NCI-H2107 treated with DMSO at 0.1 percent for 48 hours (cell line): Measurements from ENCODE around the gene GRM5.
"Not testable (repeated sequence)": the region's sequence is repeated elsewhere in the genome, so short reads cannot be mapped to it uniquely, and the experiment has no call there.

ENCODE experiments used
- DNase-seq: peaks from one replicate; lab custom pipeline; 2025; ENCODE audit not compliant: unreplicated experiment; lab: John Stamatoyannopoulos, UW

GRM5 gene

GRCh38 chr11:88552379-88553062, 513.3 kb downstream of the GRM5 start:
- no peak for DNase-seq

DNA sequence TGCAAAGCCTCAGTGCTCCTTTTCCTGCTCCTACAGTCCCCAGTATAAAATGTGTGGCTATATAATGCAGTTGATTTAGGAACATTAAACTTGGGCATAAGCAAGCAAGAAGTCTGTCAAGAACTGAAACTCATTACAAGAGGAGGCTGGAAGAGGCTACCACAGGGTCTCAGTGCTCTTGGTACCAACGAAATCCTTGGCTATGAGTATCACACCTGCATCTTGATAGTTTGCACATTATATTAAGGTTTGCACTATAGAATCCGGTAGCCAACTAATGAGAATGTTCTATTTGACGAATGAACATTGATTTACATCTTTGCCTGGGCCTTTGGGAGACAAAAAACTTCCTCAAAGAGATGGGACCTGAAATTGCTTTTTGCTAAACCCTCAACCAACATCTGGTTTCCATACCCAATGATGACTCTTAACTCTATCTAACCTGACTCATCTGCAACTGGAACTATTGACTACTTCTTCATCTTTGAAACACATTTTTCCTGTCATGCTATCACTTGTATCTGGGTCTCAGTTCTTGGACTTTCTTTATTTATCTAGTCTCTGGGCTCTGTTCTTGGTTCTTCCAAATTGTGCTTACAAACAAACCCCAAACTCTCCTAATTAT, 521.0 kb downstream of the GRM5 start:
- no peak for DNase-seq

DNA sequence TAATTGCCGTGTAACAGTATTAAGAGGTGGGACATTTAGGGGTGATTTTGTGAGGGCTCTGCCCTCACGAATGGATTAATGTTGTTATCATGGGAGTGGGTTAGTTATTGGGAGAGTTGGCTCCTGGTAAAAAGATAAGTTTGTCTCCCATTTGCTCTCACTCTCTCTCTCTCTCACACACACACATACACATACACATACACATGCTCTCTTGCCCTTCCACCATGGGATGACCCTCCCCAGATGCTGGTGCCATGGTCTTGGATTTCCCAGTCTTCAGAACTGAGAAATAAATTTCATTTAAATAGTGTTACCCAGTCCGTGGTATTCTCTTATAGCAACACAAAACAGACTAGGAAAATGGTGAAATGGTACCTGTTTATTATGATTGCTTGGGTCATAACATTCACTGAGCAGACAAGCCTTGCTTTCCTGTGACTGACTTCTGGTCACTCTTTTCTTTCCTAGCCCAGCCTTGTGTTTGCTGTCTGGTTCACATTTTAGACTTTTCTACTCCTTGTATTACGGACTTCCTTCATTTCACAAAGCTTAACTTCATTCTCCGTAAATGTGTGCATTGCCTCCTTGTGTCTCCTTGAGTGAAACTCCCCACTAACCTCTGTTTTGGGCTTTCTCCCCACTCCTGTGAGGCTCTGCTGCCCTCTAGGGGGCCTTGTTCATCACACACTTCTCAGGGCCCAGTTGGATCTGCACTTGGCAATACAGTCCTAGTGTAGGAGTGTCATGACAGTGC, 521.7 kb downstream of the GRM5 start:
- DNase-seq = no peak

- no peak for DNase-seq
Measured at GRCh38 chr11:88541006-88541405, 524.8 kb downstream of the GRM5 start.

- no peak for DNase-seq
Measured at GRCh38 chr11:88538098-88538497, 527.7 kb downstream of the GRM5 start.

GRCh38 chr11:88537613-88538012, 528.2 kb downstream of the GRM5 start:
- no peak for DNase-seq

DNA sequence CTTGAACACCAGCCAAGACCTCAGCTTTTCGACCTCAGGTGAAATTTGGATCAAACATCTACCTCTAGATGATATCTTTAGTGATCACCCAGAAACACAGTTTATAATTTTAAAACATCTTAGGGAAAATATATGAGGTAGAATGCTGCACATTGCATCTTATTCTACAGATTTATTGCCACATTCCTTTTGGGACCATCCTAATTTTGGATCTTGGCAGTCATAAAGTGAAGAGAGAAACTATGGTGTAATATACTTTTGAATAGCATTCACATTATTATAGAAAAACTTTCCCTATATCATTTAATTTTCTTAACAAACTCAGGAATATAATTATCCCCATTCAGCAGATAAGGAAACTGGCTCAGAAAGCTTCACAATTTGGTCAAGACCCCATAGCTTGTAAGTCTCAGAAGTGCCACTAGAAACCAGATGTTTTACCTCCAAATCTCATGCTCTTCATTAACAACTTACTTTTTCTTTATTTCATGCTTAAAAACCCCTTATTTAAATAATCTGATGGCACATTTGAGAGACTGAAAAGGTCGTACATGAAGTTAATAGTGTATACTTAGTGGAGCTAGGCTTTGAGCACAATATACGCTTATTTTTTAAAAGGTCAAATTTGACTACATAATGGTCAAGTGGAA, 529.0 kb downstream of the GRM5 start:
- no peak for DNase-seq

- DNase-seq = no peak
Measured at GRCh38 chr11:88535916-88536547, 529.8 kb downstream of the GRM5 start.

- no peak for DNase-seq
Measured at GRCh38 chr11:88535266-88535665, 530.5 kb downstream of the GRM5 start.

DNA sequence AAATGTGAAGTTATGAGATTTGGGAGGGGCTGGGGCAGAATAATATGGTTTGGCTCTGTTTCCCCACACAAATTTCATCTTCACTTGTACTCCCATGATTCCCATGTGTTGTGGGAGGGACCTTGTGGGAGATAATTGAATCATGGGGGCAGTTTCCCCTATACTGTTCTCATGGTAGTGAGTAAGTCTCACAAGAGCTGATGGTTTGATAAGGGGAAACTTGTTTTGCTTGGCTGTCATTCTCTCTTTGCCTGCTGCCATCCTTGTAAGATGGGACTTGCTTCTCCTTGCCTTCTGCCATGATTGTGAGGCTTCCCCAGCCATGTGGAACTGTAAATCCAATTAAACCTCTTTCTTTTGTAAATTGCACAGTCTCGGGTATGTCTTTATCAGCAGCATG, 531.1 kb downstream of the GRM5 start:
- not testable (repeated sequence) for DNase-seq

- DNase-seq = no peak
Measured at GRCh38 chr11:88534185-88534584, 531.6 kb downstream of the GRM5 start.

- no peak for DNase-seq
Measured at GRCh38 chr11:88533001-88533400, 532.8 kb downstream of the GRM5 start.

DNA sequence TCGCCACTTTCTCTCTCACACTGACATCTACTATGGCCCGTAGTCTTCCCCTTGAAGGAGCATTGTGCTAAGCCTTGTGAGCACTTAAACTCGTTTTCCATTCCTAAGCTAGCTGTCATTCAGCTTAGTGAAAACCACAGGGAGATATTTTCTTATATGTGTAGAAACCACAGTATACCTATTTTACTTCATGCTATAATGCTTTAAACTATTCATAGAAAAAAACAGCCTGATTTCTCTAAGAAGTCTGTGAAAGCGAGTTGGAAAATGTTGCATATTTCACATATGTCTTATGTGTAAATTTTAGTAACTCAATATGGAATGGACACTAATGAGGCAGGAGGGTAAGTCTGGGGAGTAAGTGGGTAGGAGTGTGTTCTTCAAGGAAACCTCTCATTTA, 534.0 kb downstream of the GRM5 start:
- no peak for DNase-seq

- DNase-seq = no peak
Measured at GRCh38 chr11:88529426-88529825, 536.4 kb downstream of the GRM5 start.

GRCh38 chr11:88523386-88524071, 542.3 kb downstream of the GRM5 start:
- DNase-seq = no peak

DNA sequence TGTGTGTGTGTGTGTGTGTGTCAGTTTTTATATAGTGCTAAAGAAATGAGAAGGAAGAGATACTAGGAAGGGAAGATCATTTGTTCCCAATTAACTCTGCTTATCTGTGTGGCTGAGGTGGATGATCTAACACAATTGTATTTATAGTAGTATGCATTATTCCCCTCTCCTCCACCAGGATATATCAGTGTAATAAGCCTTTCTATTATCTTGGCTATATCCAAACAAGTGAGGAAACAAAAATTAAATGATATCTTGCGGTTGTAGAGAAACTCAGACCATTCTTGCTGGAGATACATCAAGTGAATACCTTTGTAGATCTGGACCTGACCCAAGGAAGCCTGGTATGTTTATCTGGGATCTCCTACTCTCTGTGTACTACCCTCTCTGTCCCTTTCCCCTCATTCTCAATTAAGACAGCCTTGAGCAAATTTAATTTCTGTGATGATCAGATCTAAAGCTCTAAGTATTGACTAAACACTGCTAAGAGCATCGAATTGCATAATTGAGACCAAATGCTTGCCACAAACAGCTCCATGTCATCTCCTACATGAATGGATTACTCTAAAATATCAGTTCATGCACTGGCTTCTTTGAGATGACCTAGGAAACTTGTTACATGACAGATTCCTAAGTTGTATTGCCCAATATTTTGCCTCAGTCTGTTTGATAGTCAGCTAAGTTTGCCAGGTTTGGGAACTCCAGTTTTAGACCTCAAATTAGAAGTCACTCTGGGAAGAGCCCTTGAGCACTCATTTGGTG, 543.0 kb downstream of the GRM5 start:
- DNase-seq = no peak

GRCh38 chr11:88521799-88522201, 544.0 kb downstream of the GRM5 start:
- DNase-seq = no peak

DNA sequence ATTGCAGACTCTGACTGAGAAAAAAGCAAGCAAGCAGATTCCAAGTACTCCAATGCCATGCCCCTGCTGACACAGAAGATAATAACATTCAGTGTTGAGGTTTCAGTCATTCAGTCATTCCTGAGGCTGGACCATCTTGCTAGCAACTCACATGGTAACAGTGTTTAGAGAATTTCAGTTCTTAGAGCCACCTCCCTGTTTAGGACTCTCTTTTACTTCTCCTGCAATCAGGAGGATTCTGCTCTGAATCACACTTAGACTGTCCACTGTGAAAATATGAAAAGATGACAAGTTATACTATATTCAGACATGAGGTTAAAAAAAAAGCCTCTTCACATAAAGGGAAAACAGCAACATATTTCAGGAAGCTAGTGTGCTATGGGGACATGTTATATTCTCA, 544.4 kb downstream of the GRM5 start:
- DNase-seq = no peak

GRCh38 chr11:88520391-88520790, 545.4 kb downstream of the GRM5 start:
- no peak for DNase-seq

DNA sequence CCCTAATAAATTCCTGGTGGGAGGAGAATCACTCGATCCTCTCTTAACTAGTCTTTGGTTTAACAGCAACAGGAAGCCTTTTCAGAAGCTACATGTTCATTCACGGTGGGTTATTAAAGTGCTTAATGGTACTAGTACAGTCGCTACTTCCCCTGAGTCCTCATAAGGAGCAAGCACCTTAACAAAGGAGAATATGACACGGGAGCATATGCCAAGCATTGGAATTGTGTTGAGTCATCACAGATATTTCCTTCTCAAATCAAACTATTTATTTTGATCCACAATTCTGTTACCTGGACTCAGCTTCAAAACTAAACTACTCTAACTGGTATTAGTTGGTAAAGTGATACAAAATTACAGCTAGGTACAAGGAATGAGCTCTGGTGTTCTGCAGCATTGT, 550.8 kb downstream of the GRM5 start:
- DNase-seq = no peak
